ENCODE measurements around the gene PDCD4. TPM values are rescaled to one million over a fixed set of nuclear protein-coding genes. Genes with fewer than 3 reads are reported as not detected.

Gene PDCD4
- total RNA-seq, 1 donor from 2014 or later, result 55.5 TPM

- no peak overlapping the region for H3K4me3 ChIP-seq (ENCODE audit: low read depth, low read length)
- no peak for TF ChIP-seq CTCF (conservative IDR thresholded peaks at IDR 0.05; ENCODE audit: low read depth, low read length)
Measured at GRCh38 chr10:110827410-110827809, 44.3 kb upstream of the PDCD4 start.

GRCh38 chr10:110827875-110828274 lies 43.9 kb upstream of the PDCD4 start:
- no peak overlapping the region for H3K4me3 ChIP-seq (ENCODE audit: low read depth, low read length)
- DNase-seq (ENCODE audit: low read depth), result no peak
- no peak for TF ChIP-seq CTCF (conservative IDR thresholded peaks at IDR 0.05; ENCODE audit: low read depth, low read length)

More at GRCh38 chr10:110827410-110827809, 44.3 kb upstream of the PDCD4 start:
- no peak for DNase-seq (ENCODE audit: low read depth)

GRCh38 chr10:110828525-110828924 lies 43.2 kb upstream of the PDCD4 start:
- no peak overlapping the region for H3K4me3 ChIP-seq (ENCODE audit: low read depth, low read length)
- no peak for DNase-seq (ENCODE audit: low read depth)
- no peak for TF ChIP-seq CTCF (conservative IDR thresholded peaks at IDR 0.05; ENCODE audit: low read depth, low read length)

GRCh38 chr10:110829721-110830410 lies 41.9 kb upstream of the PDCD4 start:
- no peak overlapping the region for H3K4me3 ChIP-seq (ENCODE audit: low read depth, low read length)
- no peak for DNase-seq (ENCODE audit: low read depth)
- no peak for TF ChIP-seq CTCF (conservative IDR thresholded peaks at IDR 0.05; ENCODE audit: low read depth, low read length)

- no peak for TF ChIP-seq CTCF (conservative IDR thresholded peaks at IDR 0.05; ENCODE audit: low read depth, low read length)
- no peak for DNase-seq (ENCODE audit: low read depth)
Measured at GRCh38 chr10:110833234-110833940, 38.3 kb upstream of the PDCD4 start.

GRCh38 chr10:110833941-110834628 lies 37.6 kb upstream of the PDCD4 start:
- DNase-seq (ENCODE audit: low read depth), result no peak
- no peak for TF ChIP-seq CTCF (conservative IDR thresholded peaks at IDR 0.05; ENCODE audit: low read depth, low read length)
- no peak overlapping the region for H3K4me3 ChIP-seq (ENCODE audit: low read depth, low read length)

More at GRCh38 chr10:110833234-110833940, 38.3 kb upstream of the PDCD4 start:
- H3K4me3 ChIP-seq (ENCODE audit: low read depth, low read length), result no peak overlapping the region

All from epithelial cell of proximal tubule (primary cell).